ENCODE results near the gene IDH3B. TPM values are rescaled to one million over a fixed set of nuclear protein-coding genes. Genes with fewer than 3 reads are reported as not detected.
A peak's percentile ranks its signal among the peaks of the same experiment; 100 is the strongest.

Gene IDH3B
- 10 to 100 TPM; 65.4 to 77.1 TPM for total RNA-seq

GRCh38 chr20:2663887-2664719 lies at the start of gene IDH3B:
Gene IDH3B, minus strand, starts transcription at chr20:2664216. Its CDS starts 28 bp downstream, at chr20:2664188.
- H3K4me1 ChIP-seq, result peaks cover 14% of the 10 kb centered on the region
- TF ChIP-seq POLR2A (IDR thresholded peaks at IDR 0.05) (peak; percentile 26 to 88 (median 88)), CTCF (IDR thresholded peaks at IDR 0.05) (no peak)
- H3K36me3 ChIP-seq (replicated peaks in 1 of 2; ENCODE audit: insufficient read depth in 1 of 2, low read depth in 2 of 2), result peaks cover 0 to 10% of the 10 kb centered on the region in 2 donors
- DNase-seq (peak; percentile 89 to 94 (median 92)), ATAC-seq (peak; percentile 99)
- peak within 1 kb of the TSS; percentile 72 to 90 (median 79) for H3K27ac ChIP-seq
- no peaks in the 10 kb centered on the region for H3K9me3 ChIP-seq
- WGBS, 2 donors, result 5 to 8% methylated on average over 36 to 49 of the region's 49 CpGs
- no peaks in the 10 kb centered on the region for H3K27me3 ChIP-seq
- peak within 1 kb of the TSS; percentile 73 to 85 for H3K4me3 ChIP-seq
- intact Hi-C loops (cut with DNase I), result no loop called here

GRCh38 chr20:2713285-2713684 lies 49.3 kb upstream of the IDH3B start:
- no peak overlapping the region for H3K27ac ChIP-seq
- TF ChIP-seq POLR2A (IDR thresholded peaks at IDR 0.05) (no peak), CTCF (IDR thresholded peaks at IDR 0.05) (peak in 3 of 7 experiments; percentile 6 to 12 (median 7))
- ATAC-seq, result no peak
- H3K4me3 ChIP-seq, result no peak overlapping the region
- intact Hi-C loops (cut with DNase I), result no loop called here
- no peaks in the 10 kb centered on the region for H3K4me1 ChIP-seq
- 21 to 32% methylated on average over 3 of the region's 3 CpGs for WGBS, 2 donors
- no peaks in the 10 kb centered on the region for H3K36me3 ChIP-seq (replicated peaks in 1 of 2; ENCODE audit: insufficient read depth in 1 of 2, low read depth in 2 of 2)
- H3K27me3 ChIP-seq, result no peaks in the 10 kb centered on the region
- H3K9me3 ChIP-seq, result no peaks in the 10 kb centered on the region
- DNase-seq, result no peak

- TF ChIP-seq CTCF (IDR thresholded peaks at IDR 0.05) (no peak), POLR2A (IDR thresholded peaks at IDR 0.05) (no peak)
- intact Hi-C loops (cut with DNase I), result no loop called here
- WGBS, 2 donors, result 44 to 69% methylated on average over 14 to 17 of the region's 17 CpGs
- no peaks in the 10 kb centered on the region for H3K4me1 ChIP-seq
- no peak overlapping the region for H3K4me3 ChIP-seq
- ATAC-seq (no peak), DNase-seq (no peak)
- no peaks in the 10 kb centered on the region for H3K9me3 ChIP-seq
- no peaks in the 10 kb centered on the region for H3K36me3 ChIP-seq (replicated peaks in 1 of 2; ENCODE audit: insufficient read depth in 1 of 2, low read depth in 2 of 2)
- no peaks in the 10 kb centered on the region for H3K27me3 ChIP-seq
- no peak overlapping the region for H3K27ac ChIP-seq
Measured at GRCh38 chr20:2709205-2709981, 45.4 kb upstream of the IDH3B start.

GRCh38 chr20:2708665-2709064 lies 44.6 kb upstream of the IDH3B start:
- intact Hi-C loops (cut with DNase I), result no loop called here
- DNase-seq, result no peak

More at GRCh38 chr20:2708665-2709064, 44.6 kb upstream of the IDH3B start:
- no peaks in the 10 kb centered on the region for H3K4me1 ChIP-seq
- WGBS, 2 donors, result 71 to 80% methylated on average over 6 to 9 of the region's 9 CpGs
- H3K4me3 ChIP-seq, result no peak overlapping the region
- no peak for ATAC-seq
- no peaks in the 10 kb centered on the region for H3K9me3 ChIP-seq
- H3K27me3 ChIP-seq, result no peaks in the 10 kb centered on the region
- H3K27ac ChIP-seq, result no peak overlapping the region
- no peaks in the 10 kb centered on the region for H3K36me3 ChIP-seq (replicated peaks in 1 of 2; ENCODE audit: insufficient read depth in 1 of 2, low read depth in 2 of 2)
- TF ChIP-seq POLR2A (IDR thresholded peaks at IDR 0.05) (no peak), CTCF (IDR thresholded peaks at IDR 0.05) (no peak)
